Measurements from ENCODE around the gene DHRS2.

Gene DHRS2

DNA sequence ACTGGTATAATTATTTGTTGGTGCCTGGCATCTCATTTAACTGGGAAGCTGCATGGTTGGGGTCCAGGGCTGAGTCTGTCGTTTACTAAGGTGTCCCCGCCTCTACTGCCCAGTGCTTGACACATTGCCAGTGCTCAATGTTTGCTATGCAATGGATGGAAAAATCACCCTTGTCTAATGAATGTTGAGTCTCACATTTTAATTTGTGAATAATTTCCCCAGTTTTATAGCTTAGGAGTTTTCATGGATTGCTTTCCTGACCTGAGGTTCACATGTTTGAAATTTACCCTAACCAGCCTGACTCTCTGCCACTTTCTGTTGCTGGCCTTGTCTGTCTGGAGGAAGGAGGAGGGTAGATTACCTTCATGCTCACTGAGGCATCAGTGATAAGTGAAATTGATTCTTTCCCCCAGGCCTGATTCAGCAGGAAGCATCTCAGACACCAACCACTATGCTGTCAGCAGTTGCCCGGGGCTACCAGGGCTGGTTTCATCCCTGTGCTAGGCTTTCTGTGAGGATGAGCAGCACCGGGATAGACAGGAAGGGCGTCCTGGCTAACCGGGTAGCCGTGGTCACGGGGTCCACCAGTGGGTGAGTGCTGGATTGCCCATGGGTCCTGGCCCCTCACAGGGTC, 2.4 kb downstream of the DHRS2 start:
- H3K27me3 ChIP-seq (ENCODE audit: control insufficient read depth, insufficient read depth, low read length), result no peaks in the 10 kb centered on the region
- no peaks in the 10 kb centered on the region for H3K9me3 ChIP-seq (ENCODE audit: control insufficient read depth, insufficient read depth, low read length)
- H3K4me1 ChIP-seq (ENCODE audit: control insufficient read depth, insufficient read depth, low read length), result peaks cover 7% of the 10 kb centered on the region
- H3K9ac ChIP-seq (ENCODE audit: low read depth, low read length), result no peak overlapping the region
- no peaks in the 10 kb centered on the region for H3K36me3 ChIP-seq (ENCODE audit: control insufficient read depth, insufficient read depth, low read length)
- no peak overlapping the region for H3K4me3 ChIP-seq (ENCODE audit: low read depth, low read length)

DNA sequence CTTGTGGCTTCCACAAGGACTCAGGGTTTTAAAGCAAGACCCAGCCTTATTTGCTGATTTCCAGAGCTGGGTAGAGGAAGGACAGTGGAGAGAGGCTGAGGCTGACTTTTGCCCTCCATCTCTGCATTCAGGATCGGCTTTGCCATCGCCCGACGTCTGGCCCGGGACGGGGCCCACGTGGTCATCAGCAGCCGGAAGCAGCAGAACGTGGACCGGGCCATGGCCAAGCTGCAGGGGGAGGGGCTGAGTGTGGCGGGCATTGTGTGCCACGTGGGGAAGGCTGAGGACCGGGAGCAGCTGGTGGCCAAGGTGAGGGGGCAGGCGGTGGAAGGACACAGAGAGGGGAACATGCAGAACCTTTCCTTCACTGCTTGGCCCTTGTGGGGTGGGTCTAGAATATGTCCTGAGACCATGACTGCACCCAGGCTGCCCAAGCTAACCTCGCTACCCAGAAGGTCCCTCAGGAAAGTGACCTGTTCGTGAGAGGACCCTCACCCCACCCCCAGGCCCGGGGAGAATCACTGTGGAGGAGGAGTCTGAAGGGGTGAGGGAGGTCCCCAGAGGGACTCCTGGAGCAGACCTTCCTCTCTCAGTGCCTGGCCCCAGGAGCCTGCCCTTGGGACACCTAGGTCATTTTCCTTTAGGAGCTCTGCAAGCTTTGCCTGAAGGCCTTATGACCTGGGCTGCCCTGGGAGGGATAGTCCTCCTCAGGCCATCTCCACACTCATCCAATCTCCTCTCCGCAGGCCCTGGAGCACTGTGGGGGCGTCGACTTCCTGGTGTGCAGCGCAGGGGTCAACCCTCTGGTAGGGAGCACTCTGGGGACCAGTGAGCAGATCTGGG, 3.1 kb downstream of the DHRS2 start:
- peaks cover 7% of the 10 kb centered on the region for H3K4me1 ChIP-seq (ENCODE audit: control insufficient read depth, insufficient read depth, low read length)
- no peak overlapping the region for H3K4me3 ChIP-seq (ENCODE audit: low read depth, low read length)
- no peak overlapping the region for H3K9ac ChIP-seq (ENCODE audit: low read depth, low read length)
- no peaks in the 10 kb centered on the region for H3K27me3 ChIP-seq (ENCODE audit: control insufficient read depth, insufficient read depth, low read length)
- H3K36me3 ChIP-seq (ENCODE audit: control insufficient read depth, insufficient read depth, low read length), result no peaks in the 10 kb centered on the region
- no peaks in the 10 kb centered on the region for H3K9me3 ChIP-seq (ENCODE audit: control insufficient read depth, insufficient read depth, low read length)

DNA sequence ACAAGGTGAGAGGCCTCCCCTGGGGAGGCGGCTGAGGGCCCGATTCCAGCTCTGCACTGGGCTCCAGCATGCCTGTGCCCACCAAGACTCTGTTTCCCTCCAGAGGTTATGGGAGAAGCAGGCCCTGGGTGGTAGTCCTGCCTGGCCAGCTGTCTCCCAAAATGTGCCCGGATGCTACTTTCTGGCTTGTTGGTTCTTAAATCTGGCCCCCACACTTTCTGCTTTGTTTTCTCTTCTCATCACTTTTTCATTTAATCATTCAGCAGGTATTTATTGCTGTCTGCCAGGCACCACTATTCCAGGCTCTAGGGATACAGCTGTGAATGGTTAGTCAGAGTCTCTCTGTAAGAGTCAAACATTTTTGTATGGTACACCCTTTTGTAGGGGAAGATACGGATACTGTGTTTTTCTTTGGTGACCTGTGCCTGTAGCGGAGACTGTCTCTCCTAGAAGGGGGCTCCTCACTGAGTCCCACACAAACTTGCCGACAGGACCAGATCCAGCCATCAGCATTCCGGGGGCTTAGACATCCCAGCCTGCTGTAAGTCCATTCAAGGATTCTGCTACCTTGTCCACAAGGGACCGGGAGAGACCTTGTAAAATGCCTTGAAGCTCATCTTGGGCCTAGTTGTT, 3.8 kb downstream of the DHRS2 start:
- no peaks in the 10 kb centered on the region for H3K36me3 ChIP-seq (ENCODE audit: control insufficient read depth, insufficient read depth, low read length)
- H3K9ac ChIP-seq (ENCODE audit: low read depth, low read length), result no peak overlapping the region
- no peaks in the 10 kb centered on the region for H3K9me3 ChIP-seq (ENCODE audit: control insufficient read depth, insufficient read depth, low read length)
- peaks cover 7% of the 10 kb centered on the region for H3K4me1 ChIP-seq (ENCODE audit: control insufficient read depth, insufficient read depth, low read length)
- no peaks in the 10 kb centered on the region for H3K27me3 ChIP-seq (ENCODE audit: control insufficient read depth, insufficient read depth, low read length)
- no peak overlapping the region for H3K4me3 ChIP-seq (ENCODE audit: low read depth, low read length)

DNA sequence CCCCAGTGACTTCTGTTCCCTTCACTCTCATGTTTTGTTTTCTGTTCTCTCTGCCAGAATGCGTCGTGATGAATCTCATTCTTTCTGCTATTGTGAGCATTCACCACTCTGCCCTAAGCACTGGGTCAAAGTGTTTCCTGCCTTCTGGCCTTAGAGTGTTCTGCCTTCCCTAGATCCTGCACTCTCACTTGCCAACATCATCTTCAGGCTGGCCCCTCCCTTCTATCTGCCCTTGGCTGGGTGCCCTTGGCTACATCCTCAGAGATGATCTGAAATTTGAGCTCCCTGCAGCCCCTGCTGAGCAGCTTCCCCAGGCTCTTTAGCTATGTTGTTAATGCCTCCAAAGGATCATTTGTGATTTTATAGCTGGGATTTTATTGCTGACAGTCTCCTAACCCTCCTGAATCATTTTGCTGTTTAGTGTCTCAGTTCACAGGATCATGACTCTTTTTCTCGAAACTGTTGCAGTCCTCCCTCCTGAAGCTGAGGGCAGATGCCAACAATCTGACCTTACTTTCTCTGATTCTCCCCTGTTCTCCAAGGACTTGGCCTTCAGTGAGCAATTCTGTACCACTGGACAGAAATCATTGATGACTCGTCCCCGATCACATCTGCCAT, 4.5 kb downstream of the DHRS2 start:
- no peaks in the 10 kb centered on the region for H3K9me3 ChIP-seq (ENCODE audit: control insufficient read depth, insufficient read depth, low read length)
- H3K9ac ChIP-seq (ENCODE audit: low read depth, low read length), result no peak overlapping the region
- no peaks in the 10 kb centered on the region for H3K27me3 ChIP-seq (ENCODE audit: control insufficient read depth, insufficient read depth, low read length)
- no peak overlapping the region for H3K4me3 ChIP-seq (ENCODE audit: low read depth, low read length)
- peaks cover 7% of the 10 kb centered on the region for H3K4me1 ChIP-seq (ENCODE audit: control insufficient read depth, insufficient read depth, low read length)
- H3K36me3 ChIP-seq (ENCODE audit: control insufficient read depth, insufficient read depth, low read length), result no peaks in the 10 kb centered on the region

DNA sequence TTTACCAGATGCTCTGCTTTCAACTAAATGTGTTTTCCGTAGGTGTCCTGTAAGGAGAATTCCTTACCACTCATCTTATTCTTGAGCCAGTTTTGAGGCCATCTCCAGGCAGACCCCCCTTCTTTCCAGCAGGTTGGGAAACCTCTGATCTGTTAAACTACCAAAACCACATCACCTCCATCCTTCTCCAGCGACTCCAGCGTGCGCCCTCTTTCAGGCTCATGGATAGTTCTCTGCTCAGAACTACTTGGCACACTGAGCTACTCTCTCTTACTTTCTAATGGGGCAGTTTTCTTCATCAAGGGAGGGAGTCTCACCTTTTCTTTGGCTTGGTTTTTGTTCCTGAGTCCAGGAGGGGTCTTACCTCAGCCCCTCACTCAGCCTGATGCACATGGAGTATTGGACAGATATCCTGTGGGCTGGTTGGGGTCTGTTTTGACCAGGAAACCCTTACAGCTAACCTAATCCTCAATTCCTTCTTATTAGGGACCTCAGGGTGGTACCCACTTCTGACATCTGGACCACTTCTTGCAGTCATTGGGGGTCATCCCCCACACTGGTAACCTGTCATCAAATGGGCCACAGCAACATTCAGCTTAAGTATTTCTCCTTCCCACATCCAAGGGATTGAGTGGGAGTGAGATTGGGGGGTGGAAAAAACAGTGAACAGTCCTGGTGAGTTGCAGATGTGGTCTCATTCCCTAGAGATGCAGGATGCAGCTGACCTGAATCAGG, 5.2 kb downstream of the DHRS2 start:
- peaks cover 7% of the 10 kb centered on the region for H3K4me1 ChIP-seq (ENCODE audit: control insufficient read depth, insufficient read depth, low read length)
- no peak overlapping the region for H3K4me3 ChIP-seq (ENCODE audit: low read depth, low read length)
- H3K9ac ChIP-seq (ENCODE audit: low read depth, low read length), result no peak overlapping the region
- H3K9me3 ChIP-seq (ENCODE audit: control insufficient read depth, insufficient read depth, low read length), result no peaks in the 10 kb centered on the region
- no peaks in the 10 kb centered on the region for H3K36me3 ChIP-seq (ENCODE audit: control insufficient read depth, insufficient read depth, low read length)
- no peaks in the 10 kb centered on the region for H3K27me3 ChIP-seq (ENCODE audit: control insufficient read depth, insufficient read depth, low read length)

DNA sequence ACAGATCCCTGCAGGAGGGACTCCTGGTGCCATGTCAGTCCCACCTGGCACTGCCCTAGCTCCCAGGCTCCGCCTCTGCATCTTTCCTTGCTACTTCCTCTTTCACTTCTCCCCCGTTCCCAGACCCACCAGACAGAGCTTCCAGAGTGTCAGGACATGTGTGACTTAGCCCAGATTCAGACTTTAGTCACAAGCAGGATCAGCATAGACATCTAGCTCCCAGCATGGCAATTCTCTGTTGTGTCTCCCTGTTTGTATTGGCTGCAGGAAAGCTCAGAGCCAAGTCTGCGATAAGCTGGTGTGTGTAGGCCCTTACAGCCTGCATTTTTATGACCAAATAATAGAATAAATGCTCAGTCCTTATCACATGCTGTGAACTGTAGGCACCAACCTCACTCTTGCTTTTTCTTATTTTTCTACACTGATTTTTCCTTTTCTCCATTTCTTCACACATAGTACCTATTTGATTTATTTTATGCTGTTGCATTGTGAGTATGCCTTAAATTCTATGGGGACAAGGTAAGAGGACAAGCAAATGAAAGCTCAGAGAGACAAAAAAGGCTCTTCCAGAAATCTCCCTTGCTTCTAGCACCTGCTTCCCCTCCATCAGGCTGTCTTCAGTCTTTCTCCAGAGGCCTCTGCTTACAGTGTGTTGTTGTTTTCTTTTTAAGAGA, 5.9 kb downstream of the DHRS2 start:
- peaks cover 7% of the 10 kb centered on the region for H3K4me1 ChIP-seq (ENCODE audit: control insufficient read depth, insufficient read depth, low read length)
- H3K27me3 ChIP-seq (ENCODE audit: control insufficient read depth, insufficient read depth, low read length), result no peaks in the 10 kb centered on the region
- no peak overlapping the region for H3K9ac ChIP-seq (ENCODE audit: low read depth, low read length)

DNA sequence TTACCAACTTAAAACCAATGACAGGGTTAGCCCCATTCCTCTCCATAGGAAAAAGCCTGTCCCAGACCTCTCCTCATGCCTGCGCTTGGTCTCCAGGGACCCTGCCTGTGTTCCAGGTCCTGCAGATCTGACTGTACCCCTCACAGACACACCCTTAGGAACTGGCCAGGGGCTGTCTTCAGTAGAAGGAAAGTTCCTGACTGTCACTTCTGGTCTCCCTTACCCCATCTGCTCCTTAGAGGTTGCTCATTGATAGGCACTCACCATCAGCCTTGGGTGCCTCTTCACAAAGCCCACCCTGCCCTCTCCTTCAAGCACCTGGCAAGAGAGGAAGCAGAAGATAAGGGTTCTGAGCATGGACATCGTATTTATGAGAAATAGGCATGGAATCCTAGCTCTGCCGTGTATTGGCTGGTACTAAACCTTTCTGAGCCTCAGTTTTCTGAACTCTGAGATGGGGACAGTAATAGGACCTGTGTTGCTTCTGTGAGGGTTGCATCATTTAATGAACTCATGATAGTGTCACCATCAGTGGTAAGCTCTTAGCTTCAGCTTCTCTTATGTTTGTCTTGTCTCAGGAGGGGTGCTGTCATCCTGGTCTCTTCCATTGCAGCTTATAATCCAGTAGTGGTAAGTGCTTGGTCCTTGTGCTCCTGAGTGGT, 7.5 kb downstream of the DHRS2 start:
- no peak overlapping the region for H3K4me3 ChIP-seq (ENCODE audit: low read depth, low read length)
- no peaks in the 10 kb centered on the region for H3K27me3 ChIP-seq (ENCODE audit: control insufficient read depth, insufficient read depth, low read length)
- H3K36me3 ChIP-seq (ENCODE audit: control insufficient read depth, insufficient read depth, low read length), result no peaks in the 10 kb centered on the region
- H3K9ac ChIP-seq (ENCODE audit: low read depth, low read length), result no peak overlapping the region
- H3K9me3 ChIP-seq (ENCODE audit: control insufficient read depth, insufficient read depth, low read length), result no peaks in the 10 kb centered on the region
- peaks cover 7% of the 10 kb centered on the region for H3K4me1 ChIP-seq (ENCODE audit: control insufficient read depth, insufficient read depth, low read length)

More for the DNA sequence above, 5.9 kb downstream of the DHRS2 start:
- no peaks in the 10 kb centered on the region for H3K36me3 ChIP-seq (ENCODE audit: control insufficient read depth, insufficient read depth, low read length)
- no peak overlapping the region for H3K4me3 ChIP-seq (ENCODE audit: low read depth, low read length)
- no peaks in the 10 kb centered on the region for H3K9me3 ChIP-seq (ENCODE audit: control insufficient read depth, insufficient read depth, low read length)

DNA sequence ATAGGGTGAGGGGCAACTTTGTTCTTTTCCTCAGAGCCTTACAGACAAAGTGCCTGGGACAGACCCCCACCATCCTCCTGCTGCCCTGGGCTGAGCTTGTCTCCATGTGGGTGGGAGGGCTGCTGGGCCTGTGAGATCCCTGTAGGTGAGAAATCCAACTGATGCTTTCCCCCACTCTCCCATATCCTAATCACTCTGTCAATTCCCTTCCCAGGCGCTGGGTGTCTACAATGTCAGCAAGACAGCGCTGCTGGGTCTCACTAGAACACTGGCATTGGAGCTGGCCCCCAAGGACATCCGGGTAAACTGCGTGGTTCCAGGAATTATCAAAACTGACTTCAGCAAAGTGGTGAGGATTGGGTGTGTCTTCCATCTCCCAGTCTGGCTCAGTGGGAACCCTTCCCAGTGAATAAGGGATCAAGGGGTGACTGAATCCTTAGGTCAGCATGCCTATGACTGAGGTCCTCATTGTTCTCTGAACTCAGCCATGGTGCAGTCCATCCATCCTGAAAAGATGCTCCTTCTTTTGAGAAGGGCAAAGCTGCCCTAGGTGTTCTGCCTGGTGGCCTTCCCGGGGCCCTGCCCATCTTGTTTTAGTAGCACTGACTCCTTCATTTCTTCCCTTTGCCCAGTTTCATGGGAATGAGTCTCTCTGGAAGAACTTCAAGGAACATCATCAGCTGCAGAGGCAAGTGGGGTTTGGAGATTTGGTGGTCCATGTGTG, 8.2 kb downstream of the DHRS2 start:
- H3K4me3 ChIP-seq (ENCODE audit: low read depth, low read length), result no peak overlapping the region

DNA sequence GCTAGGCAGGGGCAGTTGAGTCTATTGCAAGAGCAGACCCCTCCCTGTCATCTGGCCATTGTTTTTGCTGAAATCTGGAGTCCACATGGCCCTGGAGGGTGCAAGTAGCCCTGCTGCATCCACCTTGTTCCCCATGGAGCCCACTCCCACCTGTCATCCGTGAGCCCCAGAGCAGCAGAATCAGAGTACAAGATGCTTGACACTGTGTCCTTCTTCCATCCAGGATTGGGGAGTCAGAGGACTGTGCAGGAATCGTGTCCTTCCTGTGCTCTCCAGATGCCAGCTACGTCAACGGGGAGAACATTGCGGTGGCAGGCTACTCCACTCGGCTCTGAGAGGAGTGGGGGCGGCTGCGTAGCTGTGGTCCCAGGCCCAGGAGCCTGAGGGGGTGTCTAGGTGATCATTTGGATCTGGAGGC, 8.8 kb downstream of the DHRS2 start:
- Histone ChIP-seq H3K9me3 (ENCODE audit: control insufficient read depth, insufficient read depth, low read length) (no peaks in the 10 kb centered on the region), H3K36me3 (ENCODE audit: control insufficient read depth, insufficient read depth, low read length) (no peaks in the 10 kb centered on the region), H3K4me3 (ENCODE audit: low read depth, low read length) (no peak overlapping the region), H3K27me3 (ENCODE audit: control insufficient read depth, insufficient read depth, low read length) (no peaks in the 10 kb centered on the region), H3K4me1 (ENCODE audit: control insufficient read depth, insufficient read depth, low read length) (peaks cover 7% of the 10 kb centered on the region), H3K9ac (ENCODE audit: low read depth, low read length) (no peak overlapping the region)

More for the DNA sequence above, 8.2 kb downstream of the DHRS2 start:
- H3K9ac ChIP-seq (ENCODE audit: low read depth, low read length), result no peak overlapping the region
- H3K36me3 ChIP-seq (ENCODE audit: control insufficient read depth, insufficient read depth, low read length), result no peaks in the 10 kb centered on the region
- H3K27me3 ChIP-seq (ENCODE audit: control insufficient read depth, insufficient read depth, low read length), result no peaks in the 10 kb centered on the region
- H3K4me1 ChIP-seq (ENCODE audit: control insufficient read depth, insufficient read depth, low read length), result peaks cover 7% of the 10 kb centered on the region
- H3K9me3 ChIP-seq (ENCODE audit: control insufficient read depth, insufficient read depth, low read length), result no peaks in the 10 kb centered on the region

DNA sequence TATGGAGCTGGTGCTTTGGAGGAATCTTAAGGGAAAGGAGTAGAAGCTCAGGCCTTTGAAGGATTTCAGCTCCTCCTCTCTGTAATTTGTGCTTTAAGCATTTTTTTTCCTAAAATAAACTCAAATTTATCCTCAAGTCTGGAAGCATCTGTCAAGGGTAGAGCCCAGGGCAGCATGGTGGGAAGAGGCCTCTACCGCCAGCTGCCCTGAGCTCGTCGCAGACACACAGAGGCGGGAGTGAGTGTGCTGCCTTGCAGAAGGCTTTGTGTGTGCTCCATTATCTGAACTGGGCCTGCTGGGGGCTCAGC, 9.3 kb downstream of the DHRS2 start:
- no peak overlapping the region for H3K4me3 ChIP-seq (ENCODE audit: low read depth, low read length)
- H3K4me1 ChIP-seq (ENCODE audit: control insufficient read depth, insufficient read depth, low read length), result peaks cover 6% of the 10 kb centered on the region
- H3K27me3 ChIP-seq (ENCODE audit: control insufficient read depth, insufficient read depth, low read length), result no peaks in the 10 kb centered on the region
- no peaks in the 10 kb centered on the region for H3K9me3 ChIP-seq (ENCODE audit: control insufficient read depth, insufficient read depth, low read length)
- H3K9ac ChIP-seq (ENCODE audit: low read depth, low read length), result no peak overlapping the region
- no peaks in the 10 kb centered on the region for H3K36me3 ChIP-seq (ENCODE audit: control insufficient read depth, insufficient read depth, low read length)
